SK-N-SH (cell line): Measurements from ENCODE around the gene OR5L2. TPM values are rescaled to one million over a fixed set of nuclear protein-coding genes. Genes with fewer than 3 reads are reported as not detected.

ENCODE experiments used
- CTCF ChIA-PET: fragments of 300-600, 350-600 bp; formaldehyde crosslinking; extraction: SDS; loops from one replicate; lab custom pipeline; 2021; lab: Yijun Ruan, JAX
- POLR2A ChIA-PET: fragments of 350-600 bp; sonication (Branson Sonifier 250); formaldehyde crosslinking; extraction: SDS; loops from one replicate; lab custom pipeline; 2020; ENCODE audit warnings: antibody characterized with exemption, inconsistent platforms; lab: Yijun Ruan, JAX
- DNase-seq: peaks from one replicate; pipeline ENCODE4 v3.0.0; 2012
- H2AFZ ChIP-seq: fragments of 200-600 bp; sonication (generic); 2 replicates; pipeline ENCODE4 v1.8.1; 2016; ENCODE audit warnings: antibody characterized with exemption, mild to moderate bottlenecking, low read depth
- H3F3A ChIP-seq: fragments of 200-600 bp; sonication (generic); replicated peaks from 2 replicates; pipeline ENCODE3; 2016; ENCODE audit warnings: antibody characterized with exemption, mild to moderate bottlenecking; ENCODE audit not compliant: insufficient read depth
- H3K27ac ChIP-seq, 2 experiments: fragments of 200-500 bp in 1 of 2; fragments of 200-600 bp in 1 of 2; sonication (Bioruptor generic) in 1 of 2; sonication (generic), shearing (Covaris generic) in 1 of 2; 2 replicates each; pipeline versions ENCODE4 v1.5.1 to v1.6.1; 2014 to 2016; ENCODE audit warnings: low read depth in 2 of 2, inconsistent platforms in 1 of 2, low read length in 1 of 2, mild to moderate bottlenecking in 1 of 2, mixed read lengths in 1 of 2
- H3K27me3 ChIP-seq: fragments of 200-600 bp; sonication (generic), shearing (Covaris generic); 2 replicates; pipeline ENCODE4 v1.6.1; 2016; ENCODE audit warnings: mixed run types; ENCODE audit not compliant: insufficient read depth
- H3K36me3 ChIP-seq, 2 experiments: fragments of 200-500 bp in 1 of 2; fragments of 200-600 bp in 1 of 2; sonication (Bioruptor generic) in 1 of 2; sonication (generic) in 1 of 2; replicated peaks in 1 of 2; 2 replicates each; pipeline versions ENCODE3 to v1.5.1; 2014 to 2016; ENCODE audit warnings: low read length in 1 of 2, mild to moderate bottlenecking in 1 of 2; ENCODE audit not compliant: insufficient read depth in 2 of 2, control insufficient read depth in 1 of 2
- H3K4me1 ChIP-seq, 2 experiments: fragments of 200-500 bp in 1 of 2; fragments of 200-600 bp in 1 of 2; sonication (Bioruptor generic) in 1 of 2; sonication (generic), shearing (Covaris generic) in 1 of 2; 2 replicates each; pipeline versions ENCODE4 v1.5.1 to v1.6.1; 2014 to 2016; ENCODE audit warnings: low read depth in 1 of 2, low read length in 1 of 2, mixed run types in 1 of 2; ENCODE audit not compliant: insufficient read depth in 2 of 2, control insufficient read depth in 1 of 2
- H3K4me2 ChIP-seq: fragments of 200-600 bp; sonication (generic), shearing (Covaris generic); 2 replicates; pipeline ENCODE4 v1.6.1; 2017; ENCODE audit warnings: mixed run types
- H3K4me3 ChIP-seq, 2 experiments: fragments of 200-500 bp in 1 of 2; fragments of 200-600 bp in 1 of 2; sonication (Bioruptor generic) in 1 of 2; sonication (generic), shearing (Covaris generic) in 1 of 2; 2 replicates each; pipeline versions ENCODE4 v1.5.1 to v1.8.1; 2014 to 2016; ENCODE audit warnings: low read depth in 2 of 2, inconsistent platforms in 1 of 2, low read length in 1 of 2, mild to moderate bottlenecking in 1 of 2, mixed read lengths in 1 of 2, moderate library complexity in 1 of 2
- H3K79me2 ChIP-seq: fragments of 200-600 bp; sonication (generic); 2 replicates; pipeline ENCODE4 v1.8.1; 2017; ENCODE audit warnings: mild to moderate bottlenecking; ENCODE audit not compliant: insufficient read depth
- H3K9ac ChIP-seq: fragments of 200-600 bp; sonication (generic); 2 replicates; pipeline ENCODE4 v1.6.1; 2017; ENCODE audit warnings: mixed run types
- H3K9me2 ChIP-seq: fragments of 200-600 bp; sonication (generic); 2 replicates; pipeline ENCODE4 v1.6.1; 2017; ENCODE audit warnings: mixed run types
- H3K9me3 ChIP-seq: fragments of 200-600 bp; sonication (generic); 2 replicates; pipeline ENCODE4 v1.6.1; 2017; ENCODE audit warnings: mixed run types, mild to moderate bottlenecking, moderate library complexity
- H4K20me1 ChIP-seq: fragments of 200-600 bp; sonication (generic); 2 replicates; pipeline ENCODE4 v1.6.1; 2017; ENCODE audit warnings: mild to moderate bottlenecking, mixed run types; ENCODE audit not compliant: insufficient read depth
- CHD2 ChIP-seq: fragments of 150-350 bp; IDR thresholded peaks from 2 replicates; pipeline ENCODE4 v1.6.1; 2018; ENCODE audit warnings: low read length; ENCODE audit not compliant: partially characterized antibody
- ELF1 ChIP-seq: IDR thresholded peaks from 2 replicates; pipeline ENCODE4 v1.4.0; 2012
- EP300 ChIP-seq, 2 experiments: IDR thresholded peaks; 2 replicates each; pipeline versions ENCODE4 v1.4.0 to v1.6.1; 2012; ENCODE audit warnings: borderline replicate concordance in 1 of 2, low read depth in 1 of 2, low read length in 1 of 2
- EZH2phosphoT487 ChIP-seq: fragments of 200-600 bp; sonication (generic); IDR thresholded peaks from 2 replicates; pipeline ENCODE4 v1.6.1; 2017; ENCODE audit warnings: low read depth, mixed run types, mild to moderate bottlenecking, antibody characterized with exemption, moderate library complexity, borderline replicate concordance
- FOXJ3 ChIP-seq: sonication (generic); formaldehyde crosslinking; IDR thresholded peaks from 2 replicates; pipeline ENCODE4 v1.5.1; 2020; ENCODE audit warnings: mild to moderate bottlenecking, missing genetic modification reagents
- FOXM1 ChIP-seq: IDR thresholded peaks from 2 replicates; pipeline ENCODE4 v1.4.0; 2012; ENCODE audit warnings: low read depth, mild to moderate bottlenecking
- GABPA ChIP-seq: IDR thresholded peaks from 2 replicates; pipeline ENCODE4 v1.4.0; 2012; ENCODE audit warnings: low read depth, mild to moderate bottlenecking
- GATA2 ChIP-seq: sonication (generic); formaldehyde crosslinking; IDR thresholded peaks from 2 replicates; pipeline ENCODE4 v1.5.0; 2020; ENCODE audit warnings: mild to moderate bottlenecking, missing genetic modification reagents
- NRF1 ChIP-seq: IDR thresholded peaks from 2 replicates; pipeline ENCODE4 v1.6.1; 2012; ENCODE audit warnings: low read depth, mild to moderate bottlenecking, low read length
- RCOR1 ChIP-seq: fragments of 150-350 bp; IDR thresholded peaks from 2 replicates; pipeline ENCODE4 v1.6.1; 2017; ENCODE audit warnings: antibody characterized with exemption, low read length
- SMC3 ChIP-seq: IDR thresholded peaks from 2 replicates; pipeline ENCODE4 v1.6.1; 2012; ENCODE audit warnings: low read depth, low read length, improper control_type of control experiment
- TAF1 ChIP-seq: IDR thresholded peaks from 2 replicates; pipeline ENCODE4 v1.6.1; 2012; ENCODE audit warnings: low read depth, mild to moderate bottlenecking, low read length, moderate library complexity, borderline replicate concordance
- TCF12 ChIP-seq: IDR thresholded peaks from 2 replicates; pipeline ENCODE4 v1.4.0; 2012
- polyA plus RNA-seq, 3 experiments: library from polyadenylated mRNA; depleted of rRNA; stranded (reverse); fragments of >200 nt; gene quantifications; 2 replicates each; pipeline ENCODE4 v1.2.3, GENCODE V29; 2012
- TF ChIP-seq, protein P1 (sequence below): IDR thresholded peaks from 2 replicates; pipeline ENCODE4 v1.4.0; 2012; ENCODE audit warnings: low read depth
- TF ChIP-seq, protein P2 (sequence below): IDR thresholded peaks from 2 replicates; pipeline ENCODE4 v1.4.0; 2012; ENCODE audit warnings: low read depth, borderline replicate concordance
- TF ChIP-seq, protein P3 (sequence below): IDR thresholded peaks from 2 replicates; pipeline ENCODE4; 2012
- TF ChIP-seq, protein P4 (sequence below): IDR thresholded peaks from 2 replicates; pipeline ENCODE4 v1.6.1; 2012; ENCODE audit warnings: mild to moderate bottlenecking, low read depth, low read length, moderate library complexity
- TF ChIP-seq, protein P5 (sequence below): fragments of 200-600 bp; sonication (generic); IDR thresholded peaks from 2 replicates; pipeline ENCODE4 v1.6.1; 2017; ENCODE audit warnings: antibody characterized with exemption, mild to moderate bottlenecking, moderate library complexity

OR5L2 gene
- polyA plus RNA-seq, 1 of the 3 experiments (the other 2 are of a cell fraction), result not detected

DNA sequence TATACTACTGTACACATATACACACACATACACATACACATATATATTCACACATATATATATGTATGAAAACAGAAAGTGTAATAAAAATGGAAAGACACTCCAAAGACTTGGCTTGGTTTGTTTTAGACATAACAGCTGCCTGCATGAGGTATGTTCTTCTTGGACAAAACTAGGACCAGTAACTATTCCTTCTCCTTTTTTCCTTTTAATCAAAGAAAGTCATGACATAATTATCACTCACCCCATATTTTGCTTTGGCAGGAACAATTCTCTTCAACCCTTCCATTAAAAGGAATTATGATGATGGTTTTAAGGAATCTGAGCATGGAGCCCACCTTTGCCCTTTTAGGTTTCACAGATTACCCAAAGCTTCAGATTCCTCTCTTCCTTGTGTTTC, 31.8 kb upstream of the OR5L2 start, which contains the start of gene OR5D14:
OR5D14 (plus strand) TSS at position 301 of the 400 bp plus-strand sequence; CDS start at position 301, 0 bp downstream.
- Histone ChIP-seq H3K9me3 (no peaks in the 10 kb centered on the region), H3K36me3 (no peaks in the 10 kb centered on the region), H3K4me1 (no peaks in the 10 kb centered on the region), H3F3A (no peaks in the 10 kb centered on the region), H4K20me1 (no peaks in the 10 kb centered on the region), H3K27me3 (no peaks in the 10 kb centered on the region), H3K4me3 (no peak within 1 kb of the TSS), H3K27ac (no peak within 1 kb of the TSS), H3K4me2 (no peak within 1 kb of the TSS), H3K9ac (no peak within 1 kb of the TSS), H3K9me2 (no peaks in the 10 kb centered on the region), H2AFZ (no peak within 1 kb of the TSS), H3K79me2 (no peaks in the 10 kb centered on the region)
- no peak for DNase-seq
- ChIA-PET POLR2A (no interaction called here), CTCF (no interaction called here)
- no peak for TF ChIP-seq GATA2 (CRISPR knock-in tag)
- no peak for TF ChIP-seq EZH2phosphoT487
- TF ChIP-seq EP300 (IDR thresholded peaks at IDR 0.05; ENCODE audit: borderline replicate concordance in 1 of 2, low read depth in 1 of 2, low read length in 1 of 2), result no peak
- TF ChIP-seq, protein P1, sequence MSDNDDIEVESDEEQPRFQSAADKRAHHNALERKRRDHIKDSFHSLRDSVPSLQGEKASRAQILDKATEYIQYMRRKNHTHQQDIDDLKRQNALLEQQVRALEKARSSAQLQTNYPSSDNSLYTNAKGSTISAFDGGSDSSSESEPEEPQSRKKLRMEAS, result no peak
- TF ChIP-seq, protein P2, sequence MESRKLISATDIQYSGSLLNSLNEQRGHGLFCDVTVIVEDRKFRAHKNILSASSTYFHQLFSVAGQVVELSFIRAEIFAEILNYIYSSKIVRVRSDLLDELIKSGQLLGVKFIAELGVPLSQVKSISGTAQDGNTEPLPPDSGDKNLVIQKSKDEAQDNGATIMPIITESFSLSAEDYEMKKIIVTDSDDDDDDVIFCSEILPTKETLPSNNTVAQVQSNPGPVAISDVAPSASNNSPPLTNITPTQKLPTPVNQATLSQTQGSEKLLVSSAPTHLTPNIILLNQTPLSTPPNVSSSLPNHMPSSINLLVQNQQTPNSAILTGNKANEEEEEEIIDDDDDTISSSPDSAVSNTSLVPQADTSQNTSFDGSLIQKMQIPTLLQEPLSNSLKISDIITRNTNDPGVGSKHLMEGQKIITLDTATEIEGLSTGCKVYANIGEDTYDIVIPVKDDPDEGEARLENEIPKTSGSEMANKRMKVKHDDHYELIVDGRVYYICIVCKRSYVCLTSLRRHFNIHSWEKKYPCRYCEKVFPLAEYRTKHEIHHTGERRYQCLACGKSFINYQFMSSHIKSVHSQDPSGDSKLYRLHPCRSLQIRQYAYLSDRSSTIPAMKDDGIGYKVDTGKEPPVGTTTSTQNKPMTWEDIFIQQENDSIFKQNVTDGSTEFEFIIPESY, result no peak
- TF ChIP-seq, protein P3, sequence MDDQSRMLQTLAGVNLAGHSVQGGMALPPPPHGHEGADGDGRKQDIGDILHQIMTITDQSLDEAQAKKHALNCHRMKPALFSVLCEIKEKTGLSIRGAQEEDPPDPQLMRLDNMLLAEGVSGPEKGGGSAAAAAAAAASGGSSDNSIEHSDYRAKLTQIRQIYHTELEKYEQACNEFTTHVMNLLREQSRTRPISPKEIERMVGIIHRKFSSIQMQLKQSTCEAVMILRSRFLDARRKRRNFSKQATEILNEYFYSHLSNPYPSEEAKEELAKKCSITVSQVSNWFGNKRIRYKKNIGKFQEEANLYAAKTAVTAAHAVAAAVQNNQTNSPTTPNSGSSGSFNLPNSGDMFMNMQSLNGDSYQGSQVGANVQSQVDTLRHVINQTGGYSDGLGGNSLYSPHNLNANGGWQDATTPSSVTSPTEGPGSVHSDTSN, result no peak
- TF ChIP-seq, protein P4, sequence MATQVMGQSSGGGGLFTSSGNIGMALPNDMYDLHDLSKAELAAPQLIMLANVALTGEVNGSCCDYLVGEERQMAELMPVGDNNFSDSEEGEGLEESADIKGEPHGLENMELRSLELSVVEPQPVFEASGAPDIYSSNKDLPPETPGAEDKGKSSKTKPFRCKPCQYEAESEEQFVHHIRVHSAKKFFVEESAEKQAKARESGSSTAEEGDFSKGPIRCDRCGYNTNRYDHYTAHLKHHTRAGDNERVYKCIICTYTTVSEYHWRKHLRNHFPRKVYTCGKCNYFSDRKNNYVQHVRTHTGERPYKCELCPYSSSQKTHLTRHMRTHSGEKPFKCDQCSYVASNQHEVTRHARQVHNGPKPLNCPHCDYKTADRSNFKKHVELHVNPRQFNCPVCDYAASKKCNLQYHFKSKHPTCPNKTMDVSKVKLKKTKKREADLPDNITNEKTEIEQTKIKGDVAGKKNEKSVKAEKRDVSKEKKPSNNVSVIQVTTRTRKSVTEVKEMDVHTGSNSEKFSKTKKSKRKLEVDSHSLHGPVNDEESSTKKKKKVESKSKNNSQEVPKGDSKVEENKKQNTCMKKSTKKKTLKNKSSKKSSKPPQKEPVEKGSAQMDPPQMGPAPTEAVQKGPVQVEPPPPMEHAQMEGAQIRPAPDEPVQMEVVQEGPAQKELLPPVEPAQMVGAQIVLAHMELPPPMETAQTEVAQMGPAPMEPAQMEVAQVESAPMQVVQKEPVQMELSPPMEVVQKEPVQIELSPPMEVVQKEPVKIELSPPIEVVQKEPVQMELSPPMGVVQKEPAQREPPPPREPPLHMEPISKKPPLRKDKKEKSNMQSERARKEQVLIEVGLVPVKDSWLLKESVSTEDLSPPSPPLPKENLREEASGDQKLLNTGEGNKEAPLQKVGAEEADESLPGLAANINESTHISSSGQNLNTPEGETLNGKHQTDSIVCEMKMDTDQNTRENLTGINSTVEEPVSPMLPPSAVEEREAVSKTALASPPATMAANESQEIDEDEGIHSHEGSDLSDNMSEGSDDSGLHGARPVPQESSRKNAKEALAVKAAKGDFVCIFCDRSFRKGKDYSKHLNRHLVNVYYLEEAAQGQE, result no peak
- TF ChIP-seq TCF12, result no peak
- no peak for TF ChIP-seq SMC3
- TF ChIP-seq NRF1, result no peak
- TF ChIP-seq, protein P5, sequence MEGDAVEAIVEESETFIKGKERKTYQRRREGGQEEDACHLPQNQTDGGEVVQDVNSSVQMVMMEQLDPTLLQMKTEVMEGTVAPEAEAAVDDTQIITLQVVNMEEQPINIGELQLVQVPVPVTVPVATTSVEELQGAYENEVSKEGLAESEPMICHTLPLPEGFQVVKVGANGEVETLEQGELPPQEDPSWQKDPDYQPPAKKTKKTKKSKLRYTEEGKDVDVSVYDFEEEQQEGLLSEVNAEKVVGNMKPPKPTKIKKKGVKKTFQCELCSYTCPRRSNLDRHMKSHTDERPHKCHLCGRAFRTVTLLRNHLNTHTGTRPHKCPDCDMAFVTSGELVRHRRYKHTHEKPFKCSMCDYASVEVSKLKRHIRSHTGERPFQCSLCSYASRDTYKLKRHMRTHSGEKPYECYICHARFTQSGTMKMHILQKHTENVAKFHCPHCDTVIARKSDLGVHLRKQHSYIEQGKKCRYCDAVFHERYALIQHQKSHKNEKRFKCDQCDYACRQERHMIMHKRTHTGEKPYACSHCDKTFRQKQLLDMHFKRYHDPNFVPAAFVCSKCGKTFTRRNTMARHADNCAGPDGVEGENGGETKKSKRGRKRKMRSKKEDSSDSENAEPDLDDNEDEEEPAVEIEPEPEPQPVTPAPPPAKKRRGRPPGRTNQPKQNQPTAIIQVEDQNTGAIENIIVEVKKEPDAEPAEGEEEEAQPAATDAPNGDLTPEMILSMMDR, result no peak
- TF ChIP-seq ELF1, result no peak
- TF ChIP-seq CHD2, result no peak
- no peak for TF ChIP-seq FOXM1
- no peak for TF ChIP-seq FOXJ3 (CRISPR knock-in tag)
- no peak for TF ChIP-seq RCOR1
- TF ChIP-seq GABPA, result no peak
- no peak for TF ChIP-seq TAF1
